ENCODE data around the gene STPG2. TPM values are rescaled to one million over a fixed set of nuclear protein-coding genes. Genes with fewer than 3 reads are reported as not detected.

STPG2 gene
- total RNA-seq, 1 donor from 2014 or later = 0.14 TPM

DNA sequence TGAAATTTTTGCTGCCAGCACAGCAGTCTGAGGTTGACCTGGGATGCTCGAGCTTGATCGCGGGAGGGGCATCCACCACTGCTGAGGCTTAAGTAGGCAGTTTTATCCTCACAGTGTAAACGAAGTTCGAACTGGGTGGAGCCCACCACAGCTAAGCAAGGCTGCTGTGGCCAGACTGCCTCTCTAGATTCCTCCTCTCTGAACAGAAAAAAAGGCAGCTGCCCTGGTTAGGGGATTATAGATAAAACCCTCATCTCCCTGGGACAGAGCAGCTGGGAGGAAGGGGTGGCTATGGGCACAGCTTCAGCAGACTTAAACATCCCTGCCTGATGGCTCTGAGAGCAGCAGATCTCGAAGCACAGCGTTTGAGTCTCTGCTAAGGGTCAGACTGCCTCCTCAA is 314.6 kb downstream of the STPG2 start:
- Histone ChIP-seq H3K36me3 (ENCODE audit: insufficient read depth, low read length) (no peaks in the 10 kb centered on the region), H4K20me1 (ENCODE audit: insufficient read depth, low read length) (no peaks in the 10 kb centered on the region), H2AFZ (ENCODE audit: low read depth, low read length) (no peak overlapping the region), H3K4me2 (ENCODE audit: low read length) (no peak overlapping the region), H3K27me3 (ENCODE audit: insufficient read depth, low read length) (no peaks in the 10 kb centered on the region), H3K4me3 (ENCODE audit: insufficient read depth, low read depth, low read length) (no peak overlapping the region), H3K27ac (ENCODE audit: low read depth, low read length) (no peak overlapping the region), H3K9me3 (ENCODE audit: insufficient read depth, low read depth, low read length) (no peaks in the 10 kb centered on the region), H3K9ac (ENCODE audit: low read length) (no peak overlapping the region), H3K4me1 (ENCODE audit: insufficient read depth, low read length) (no peaks in the 10 kb centered on the region), H3K79me2 (ENCODE audit: insufficient read depth, low read length) (no peaks in the 10 kb centered on the region)
- peaks cover 5% of the 10 kb centered on the region for H3K9me3 Mint-ChIP-seq (ENCODE audit: unreplicated experiment)
- H3K27ac Mint-ChIP-seq (ENCODE audit: unreplicated experiment) = no peak overlapping the region
- peaks cover 4% of the 10 kb centered on the region for H3K27me3 Mint-ChIP-seq (ENCODE audit: low read depth, unreplicated experiment)
- no peaks in the 10 kb centered on the region for H3K4me1 Mint-ChIP-seq (ENCODE audit: low read depth, unreplicated experiment)
- TF ChIP-seq EZH2 (IDR thresholded peaks at IDR 0.05; ENCODE audit: insufficient read depth, low read length) (no peak), CTCF (IDR thresholded peaks at IDR 0.05; ENCODE audit: insufficient read depth, low read depth, low read length) (no peak)
- FAIRE-seq (no peak), DNase-seq (ENCODE audit: low read depth) (no peak)
- no peak overlapping the region for H3K4me3 Mint-ChIP-seq (ENCODE audit: unreplicated experiment)
- no peaks in the 10 kb centered on the region for H3K36me3 Mint-ChIP-seq (ENCODE audit: low read depth, unreplicated experiment)

DNA sequence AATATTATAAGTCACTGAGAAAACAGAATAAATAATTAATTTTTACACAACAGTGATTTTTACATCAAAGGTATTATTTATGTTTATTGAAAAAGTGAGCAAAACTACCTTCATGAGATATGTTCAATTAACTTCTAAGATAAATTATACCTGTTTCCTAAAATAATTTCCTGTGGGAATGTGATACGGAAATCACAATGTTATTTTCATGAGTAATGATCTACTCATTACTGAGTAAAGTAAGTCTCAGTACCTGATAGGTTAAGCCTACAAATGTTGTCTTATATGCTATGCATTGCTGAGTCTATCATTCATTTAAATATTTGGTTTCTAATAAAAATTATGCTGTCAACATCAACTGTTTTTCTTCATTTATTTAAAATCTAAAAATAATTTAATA is 324.0 kb downstream of the STPG2 start:
- no peaks in the 10 kb centered on the region for H4K20me1 ChIP-seq (ENCODE audit: insufficient read depth, low read length)

More for the DNA sequence above, 324.0 kb downstream of the STPG2 start:
- no peak for DNase-seq (ENCODE audit: low read depth)
- H3K9ac ChIP-seq (ENCODE audit: low read length) = no peak overlapping the region
- H3K27me3 ChIP-seq (ENCODE audit: insufficient read depth, low read length) = no peaks in the 10 kb centered on the region
- H3K36me3 ChIP-seq (ENCODE audit: insufficient read depth, low read length) = no peaks in the 10 kb centered on the region
- no peak for FAIRE-seq
- H3K79me2 ChIP-seq (ENCODE audit: insufficient read depth, low read length) = no peaks in the 10 kb centered on the region
- H2AFZ ChIP-seq (ENCODE audit: low read depth, low read length) = no peak overlapping the region
- H3K27ac Mint-ChIP-seq (ENCODE audit: unreplicated experiment) = no peak overlapping the region
- H3K4me1 ChIP-seq (ENCODE audit: insufficient read depth, low read length) = no peaks in the 10 kb centered on the region
- no peak overlapping the region for H3K4me3 ChIP-seq (ENCODE audit: insufficient read depth, low read depth, low read length)
- H3K36me3 Mint-ChIP-seq (ENCODE audit: low read depth, unreplicated experiment) = no peaks in the 10 kb centered on the region
- no peaks in the 10 kb centered on the region for H3K9me3 ChIP-seq (ENCODE audit: insufficient read depth, low read depth, low read length)
- no peaks in the 10 kb centered on the region for H3K27me3 Mint-ChIP-seq (ENCODE audit: low read depth, unreplicated experiment)
- no peaks in the 10 kb centered on the region for H3K4me1 Mint-ChIP-seq (ENCODE audit: low read depth, unreplicated experiment)
- H3K9me3 Mint-ChIP-seq (ENCODE audit: unreplicated experiment) = peaks cover 7% of the 10 kb centered on the region
- no peak overlapping the region for H3K4me2 ChIP-seq (ENCODE audit: low read length)
- no peak overlapping the region for H3K27ac ChIP-seq (ENCODE audit: low read depth, low read length)
- no peak overlapping the region for H3K4me3 Mint-ChIP-seq (ENCODE audit: unreplicated experiment)
- no peak for TF ChIP-seq CTCF (IDR thresholded peaks at IDR 0.05; ENCODE audit: insufficient read depth, low read depth, low read length)
- TF ChIP-seq EZH2 (IDR thresholded peaks at IDR 0.05; ENCODE audit: insufficient read depth, low read length) = no peak

Measured in astrocyte (in vitro differentiated cells and primary cell).